Measurements from ENCODE around the gene PLXNB1.

PLXNB1 gene

DNA sequence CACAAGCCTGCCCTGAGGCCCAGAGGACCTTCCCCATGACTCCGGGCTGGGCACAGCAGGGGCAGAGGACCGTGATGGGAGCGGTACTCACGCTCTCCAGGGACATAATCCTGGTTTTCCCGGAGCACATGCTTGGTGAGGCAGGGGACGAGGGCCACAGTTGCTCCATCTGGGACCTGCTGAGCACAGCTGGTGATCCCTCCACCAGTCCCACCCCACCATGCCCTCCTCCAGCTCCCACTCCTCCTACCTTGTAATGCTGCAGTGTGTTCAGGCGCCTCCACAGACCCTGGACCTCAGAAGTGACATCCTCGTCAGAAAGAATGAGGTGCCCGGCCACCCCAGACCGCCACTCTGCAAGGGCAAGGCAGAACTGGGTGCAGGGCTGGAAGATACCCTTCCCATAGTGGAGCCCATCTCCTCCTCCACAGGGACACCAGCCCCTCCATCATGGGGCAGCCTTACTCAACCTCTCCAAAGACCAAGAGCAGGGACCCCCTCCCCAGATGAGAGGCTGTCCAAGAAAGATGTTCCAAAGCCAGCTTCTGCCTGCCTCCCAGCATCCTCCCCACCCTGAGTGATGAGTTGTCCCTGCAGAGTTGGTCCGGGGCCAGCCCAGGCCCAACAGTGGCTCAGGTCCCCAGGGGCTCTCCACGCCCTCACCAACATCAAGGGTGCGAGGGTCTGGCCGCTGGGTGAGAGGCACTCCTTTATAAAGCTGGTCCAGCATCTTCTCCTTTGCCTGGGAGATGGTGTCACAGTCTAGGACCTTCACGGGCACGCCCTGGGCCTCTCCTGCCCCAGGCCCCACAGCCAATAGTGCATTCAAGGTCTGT is 19.5 kb downstream of the PLXNB1 start:
- no peak for DNase-seq (ENCODE audit: extremely low read depth, low read depth)
- TF ChIP-seq, protein P1, sequence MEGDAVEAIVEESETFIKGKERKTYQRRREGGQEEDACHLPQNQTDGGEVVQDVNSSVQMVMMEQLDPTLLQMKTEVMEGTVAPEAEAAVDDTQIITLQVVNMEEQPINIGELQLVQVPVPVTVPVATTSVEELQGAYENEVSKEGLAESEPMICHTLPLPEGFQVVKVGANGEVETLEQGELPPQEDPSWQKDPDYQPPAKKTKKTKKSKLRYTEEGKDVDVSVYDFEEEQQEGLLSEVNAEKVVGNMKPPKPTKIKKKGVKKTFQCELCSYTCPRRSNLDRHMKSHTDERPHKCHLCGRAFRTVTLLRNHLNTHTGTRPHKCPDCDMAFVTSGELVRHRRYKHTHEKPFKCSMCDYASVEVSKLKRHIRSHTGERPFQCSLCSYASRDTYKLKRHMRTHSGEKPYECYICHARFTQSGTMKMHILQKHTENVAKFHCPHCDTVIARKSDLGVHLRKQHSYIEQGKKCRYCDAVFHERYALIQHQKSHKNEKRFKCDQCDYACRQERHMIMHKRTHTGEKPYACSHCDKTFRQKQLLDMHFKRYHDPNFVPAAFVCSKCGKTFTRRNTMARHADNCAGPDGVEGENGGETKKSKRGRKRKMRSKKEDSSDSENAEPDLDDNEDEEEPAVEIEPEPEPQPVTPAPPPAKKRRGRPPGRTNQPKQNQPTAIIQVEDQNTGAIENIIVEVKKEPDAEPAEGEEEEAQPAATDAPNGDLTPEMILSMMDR (IDR thresholded peaks at IDR 0.05; ENCODE audit: low read depth, low read length), result no peak

DNA sequence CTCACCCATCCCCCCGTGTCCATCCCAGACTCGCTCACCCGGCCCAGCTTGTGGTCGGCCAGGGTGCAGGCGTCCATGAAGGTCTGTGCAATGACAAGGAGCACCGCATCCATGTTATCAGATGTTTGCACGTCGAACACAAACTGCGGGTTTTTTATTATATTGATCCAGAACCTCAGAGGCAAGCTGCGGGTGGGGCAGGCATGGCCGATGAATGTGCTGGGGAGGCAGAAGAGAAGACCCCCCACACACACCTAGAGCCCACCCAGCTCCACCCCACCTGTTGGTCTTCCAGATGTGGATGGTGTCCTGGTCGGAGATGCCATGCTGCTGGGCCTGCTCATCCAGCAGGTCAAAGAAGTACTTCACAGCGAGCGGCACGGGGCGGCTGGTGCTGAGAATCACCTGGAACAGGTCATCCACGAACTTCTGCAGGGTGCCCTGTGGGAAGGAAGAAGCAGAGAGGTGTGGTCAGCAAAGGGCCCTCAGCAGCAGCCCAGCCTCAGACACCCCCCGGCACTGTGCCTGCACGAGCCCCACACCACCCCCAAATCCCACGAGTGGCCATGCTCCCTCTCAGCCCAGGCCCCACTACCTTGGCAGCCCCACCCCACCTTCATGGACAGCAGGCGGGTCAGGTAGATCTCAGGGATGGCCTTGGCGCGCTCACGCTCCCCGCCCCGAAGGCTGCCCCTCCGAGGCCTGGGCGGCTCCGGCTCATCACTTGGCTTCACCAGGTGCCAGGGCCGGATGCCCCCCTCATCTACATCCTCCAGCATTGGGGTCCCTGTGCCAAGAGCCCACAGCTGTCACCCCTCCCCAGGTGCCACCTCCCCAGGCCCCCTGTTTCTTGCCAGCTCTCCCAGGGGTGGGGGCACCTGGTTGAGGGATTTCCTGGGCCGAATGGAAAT is 20.3 kb downstream of the PLXNB1 start:
- TF ChIP-seq, protein P1 (IDR thresholded peaks at IDR 0.05; ENCODE audit: low read depth, low read length), result no peak
- no peak for DNase-seq (ENCODE audit: extremely low read depth, low read depth)

DNA sequence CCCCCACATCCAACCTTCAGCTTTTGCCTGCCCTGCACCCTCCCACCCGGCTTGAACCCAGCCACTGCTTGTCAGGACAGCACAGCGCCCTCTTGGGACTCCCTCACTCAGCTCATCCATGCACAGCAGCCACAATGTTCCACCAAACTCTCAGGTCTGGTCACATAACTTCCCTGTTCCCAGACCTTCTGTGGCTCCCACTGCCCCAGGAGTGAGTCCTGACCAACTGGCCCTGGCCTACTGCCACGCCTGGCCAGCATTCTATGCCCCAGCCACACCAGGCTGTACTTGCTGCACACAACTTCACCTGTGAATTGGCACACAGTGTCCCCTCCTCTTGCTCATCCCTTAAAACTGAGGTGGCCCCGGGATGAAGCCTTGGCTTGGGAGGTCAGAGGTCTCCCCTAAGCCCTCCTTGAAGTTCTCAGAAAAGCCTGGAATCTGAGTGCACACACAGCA is 21.0 kb downstream of the PLXNB1 start:
- no peak for DNase-seq (ENCODE audit: extremely low read depth, low read depth)

DNA sequence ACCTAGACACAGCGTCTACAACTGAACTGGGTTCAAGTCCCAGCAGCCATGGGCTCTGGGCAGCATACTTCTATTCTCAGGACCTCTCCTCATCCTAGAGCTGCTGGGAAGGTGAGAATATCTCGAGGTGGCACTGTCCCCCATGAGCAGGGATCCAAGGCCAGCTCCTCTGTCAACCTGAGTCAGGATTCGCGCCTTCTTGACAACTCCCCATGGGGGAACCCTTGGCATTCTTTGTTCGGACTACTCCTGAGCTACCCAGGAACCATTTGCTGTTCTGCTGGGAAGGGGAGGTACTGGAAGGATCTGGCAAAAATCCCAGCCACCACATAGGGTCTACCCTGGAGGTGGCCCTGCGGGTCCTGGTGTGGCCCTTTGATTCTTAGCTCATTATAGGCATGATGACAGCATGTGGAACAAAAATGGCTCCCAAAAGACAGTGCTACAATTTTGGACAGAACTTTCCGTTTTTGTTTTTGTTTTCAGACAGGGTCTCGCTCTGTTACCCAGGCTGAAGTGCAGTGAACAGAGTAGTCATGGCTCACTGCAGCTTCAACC is 22.3 kb downstream of the PLXNB1 start:
- no peak for DNase-seq (ENCODE audit: extremely low read depth, low read depth)
- TF ChIP-seq, protein P1 (IDR thresholded peaks at IDR 0.05; ENCODE audit: low read depth, low read length), result no peak

More for the DNA sequence above, 21.0 kb downstream of the PLXNB1 start:
- TF ChIP-seq, protein P1 (IDR thresholded peaks at IDR 0.05; ENCODE audit: low read depth, low read length), result no peak

DNA sequence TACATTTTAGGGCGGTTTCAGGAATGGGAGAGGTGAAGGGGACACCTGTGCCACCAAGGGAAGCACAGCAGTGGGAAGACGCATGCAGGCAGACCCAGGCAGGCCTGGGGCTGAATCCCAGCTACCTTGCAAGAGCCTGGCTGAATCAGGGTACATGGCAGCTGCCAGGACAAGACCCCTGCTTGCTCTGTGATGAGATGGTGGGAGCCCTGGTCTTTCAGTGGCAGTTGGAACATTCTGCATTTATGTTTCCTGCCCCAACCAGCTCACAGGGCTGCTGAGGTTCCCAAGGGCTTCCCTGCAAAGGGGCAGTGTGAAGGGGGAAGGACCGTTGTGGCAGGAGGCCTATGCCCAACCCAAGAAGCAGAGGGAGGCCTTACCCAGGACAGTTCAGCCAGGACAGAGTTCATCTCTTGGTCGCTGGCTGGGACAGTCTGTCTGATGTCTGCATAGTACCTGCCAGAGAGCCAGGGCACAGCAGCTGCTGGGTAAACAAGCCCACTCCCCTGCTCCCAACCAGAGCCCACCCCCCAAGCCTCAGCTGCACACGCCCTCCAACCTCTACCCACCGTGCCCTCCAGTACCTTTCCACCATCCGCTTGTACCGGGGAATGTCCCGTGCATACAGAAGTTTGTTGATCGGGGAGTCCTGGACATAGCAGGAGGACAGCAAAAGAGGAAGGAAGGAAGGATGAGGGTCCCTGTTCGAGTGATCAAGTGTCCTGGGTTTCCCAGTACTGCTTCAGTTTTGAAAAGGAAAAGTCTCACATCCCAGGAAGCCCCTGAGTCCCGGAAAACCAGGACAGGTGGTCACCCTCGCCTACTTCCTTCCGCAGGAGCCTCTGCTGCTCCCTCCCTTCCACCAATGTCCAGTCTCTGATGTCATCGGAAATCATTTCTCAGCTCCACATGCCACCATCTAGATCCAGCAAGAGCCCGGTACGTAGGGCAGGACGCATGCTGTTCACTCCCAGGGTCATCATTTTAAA is 23.1 kb downstream of the PLXNB1 start:
- TF ChIP-seq, protein P1 (IDR thresholded peaks at IDR 0.05; ENCODE audit: low read depth, low read length), result no peak
- DNase-seq (ENCODE audit: extremely low read depth, low read depth), result no peak

DNA sequence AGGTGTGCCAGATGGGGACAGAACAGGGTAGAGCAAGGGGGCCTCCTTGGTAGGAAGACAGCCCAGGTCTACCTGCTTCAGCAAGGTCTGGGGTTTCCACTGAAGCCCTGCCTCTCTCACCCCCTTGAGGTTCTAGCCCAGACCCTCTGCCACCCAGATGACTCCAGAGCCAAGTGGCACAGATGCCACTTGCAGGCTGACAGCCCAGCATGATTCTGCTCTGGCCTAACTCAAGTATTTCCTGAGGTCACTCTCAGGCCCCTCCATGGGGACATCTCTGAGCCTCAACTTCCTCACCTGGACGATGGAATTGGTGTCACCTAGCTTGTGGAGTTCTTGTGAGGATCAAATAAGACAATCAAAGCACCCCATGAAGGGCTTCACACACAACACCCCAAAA is 23.9 kb downstream of the PLXNB1 start:
- no peak for DNase-seq (ENCODE audit: extremely low read depth, low read depth)
- TF ChIP-seq, protein P1 (IDR thresholded peaks at IDR 0.05; ENCODE audit: low read depth, low read length), result no peak
